C4-2B (cell line): Measurements from ENCODE around the gene SNX24.

Experiments
- ZFX ChIP-seq: fragments of 450-650 bp; IDR thresholded peaks from 2 replicates; pipeline ENCODE4 v1.6.1; 2017
- TF ChIP-seq, protein P1 (sequence below): fragments of 450-650 bp; conservative IDR thresholded peaks from 2 replicates; pipeline ENCODE4 v1.5.1; 2017; ENCODE audit warnings: mild to moderate bottlenecking

DNA sequence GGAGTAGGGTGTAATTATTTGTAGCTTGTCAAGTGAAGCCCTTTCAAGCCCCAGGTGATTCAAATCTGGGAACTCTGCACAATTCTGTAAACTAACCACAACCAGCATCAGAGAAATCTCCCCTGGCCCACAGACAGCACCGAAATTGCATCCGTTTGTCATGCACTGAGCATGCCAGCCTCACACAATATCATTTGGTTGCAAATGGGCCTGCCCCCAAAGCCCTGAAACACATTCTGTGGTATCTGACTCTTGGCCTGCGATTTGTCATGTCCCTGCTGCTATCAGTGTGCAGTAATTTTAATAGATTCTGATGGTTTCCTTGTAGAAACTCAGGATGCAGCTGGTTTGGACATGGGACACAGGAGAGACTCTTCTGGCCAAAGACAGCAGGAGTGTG is 35.3 kb downstream of the SNX24 start:
- TF ChIP-seq, protein P1, sequence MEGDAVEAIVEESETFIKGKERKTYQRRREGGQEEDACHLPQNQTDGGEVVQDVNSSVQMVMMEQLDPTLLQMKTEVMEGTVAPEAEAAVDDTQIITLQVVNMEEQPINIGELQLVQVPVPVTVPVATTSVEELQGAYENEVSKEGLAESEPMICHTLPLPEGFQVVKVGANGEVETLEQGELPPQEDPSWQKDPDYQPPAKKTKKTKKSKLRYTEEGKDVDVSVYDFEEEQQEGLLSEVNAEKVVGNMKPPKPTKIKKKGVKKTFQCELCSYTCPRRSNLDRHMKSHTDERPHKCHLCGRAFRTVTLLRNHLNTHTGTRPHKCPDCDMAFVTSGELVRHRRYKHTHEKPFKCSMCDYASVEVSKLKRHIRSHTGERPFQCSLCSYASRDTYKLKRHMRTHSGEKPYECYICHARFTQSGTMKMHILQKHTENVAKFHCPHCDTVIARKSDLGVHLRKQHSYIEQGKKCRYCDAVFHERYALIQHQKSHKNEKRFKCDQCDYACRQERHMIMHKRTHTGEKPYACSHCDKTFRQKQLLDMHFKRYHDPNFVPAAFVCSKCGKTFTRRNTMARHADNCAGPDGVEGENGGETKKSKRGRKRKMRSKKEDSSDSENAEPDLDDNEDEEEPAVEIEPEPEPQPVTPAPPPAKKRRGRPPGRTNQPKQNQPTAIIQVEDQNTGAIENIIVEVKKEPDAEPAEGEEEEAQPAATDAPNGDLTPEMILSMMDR, result no peak
- TF ChIP-seq ZFX, result no peak
